Neural progenitor cell (in vitro differentiated cells): ENCODE data around the gene ATRN. TPM values are rescaled to one million over a fixed set of nuclear protein-coding genes. Genes with fewer than 3 reads are reported as not detected.
A peak's percentile ranks its signal among the peaks of the same experiment; 100 is the strongest.

Source experiments
- DNase-seq: peaks from one replicate; pipeline ENCODE4 v3.0.0-alpha.2; 2016; ENCODE audit warnings: low spot score
- H2AFZ ChIP-seq: fragments of 200-600 bp; sonication (generic); replicated peaks from 2 replicates; pipeline ENCODE4 v1.6.1; 2016; ENCODE audit warnings: antibody characterized with exemption
- H3F3A ChIP-seq: fragments of 200-600 bp; sonication (generic); 2 replicates; pipeline ENCODE4 v1.6.1; 2016; ENCODE audit warnings: antibody characterized with exemption, low read depth
- H3K27ac ChIP-seq: fragments of 200-600 bp; sonication (generic); 2 replicates; pipeline ENCODE4 v1.5.1; 2016; ENCODE audit warnings: mild to moderate bottlenecking
- H3K27me3 ChIP-seq: fragments of 200-600 bp; sonication (generic); 2 replicates; pipeline ENCODE4 v1.6.1; 2016; ENCODE audit warnings: mild to moderate bottlenecking, moderate library complexity
- H3K36me3 ChIP-seq: fragments of 200-600 bp; sonication (generic); 2 replicates; pipeline ENCODE4 v1.5.1; 2016
- H3K4me1 ChIP-seq: fragments of 200-600 bp; sonication (generic); 2 replicates; pipeline ENCODE4 v1.6.1; 2016; ENCODE audit warnings: mixed run types
- H3K4me2 ChIP-seq: fragments of 200-600 bp; sonication (generic); 2 replicates; pipeline ENCODE4 v1.6.1; 2016
- H3K4me3 ChIP-seq: fragments of 200-600 bp; sonication (generic); 2 replicates; pipeline ENCODE4 v1.5.1; 2016
- H3K79me2 ChIP-seq: fragments of 200-600 bp; sonication (generic); 2 replicates; pipeline ENCODE4 v1.6.1; 2016; ENCODE audit warnings: low read depth
- H3K9ac ChIP-seq: fragments of 200-600 bp; sonication (generic); 2 replicates; pipeline ENCODE4 v1.6.1; 2016
- H3K9me3 ChIP-seq: fragments of 200-600 bp; sonication (generic); 2 replicates; pipeline ENCODE4 v1.5.1; 2016; ENCODE audit warnings: low read depth
- H4K20me1 ChIP-seq: fragments of 200-600 bp; sonication (generic); 2 replicates; pipeline ENCODE4 v1.6.1; 2016; ENCODE audit warnings: low read depth
- H3K27ac Mint-ChIP-seq: 3 replicates; pipeline ENCODE4 v1.8.0; 2021; ENCODE audit warnings: mixed read lengths
- H3K27me3 Mint-ChIP-seq: 2 replicates; pipeline ENCODE4 v1.8.0; 2022; ENCODE audit warnings: low read depth, mild to moderate bottlenecking, inconsistent platforms, moderate library complexity, mixed read lengths; ENCODE audit not compliant: insufficient read depth
- H3K36me3 Mint-ChIP-seq: 3 replicates; pipeline ENCODE4 v1.8.0; 2021; ENCODE audit warnings: mixed read lengths
- H3K4me1 Mint-ChIP-seq: 3 replicates; pipeline ENCODE4 v1.8.0; 2021; ENCODE audit warnings: mixed read lengths
- H3K4me3 Mint-ChIP-seq: 3 replicates; pipeline ENCODE4 v1.8.0; 2021; ENCODE audit warnings: mild to moderate bottlenecking, moderate library complexity, mixed read lengths
- H3K9me3 Mint-ChIP-seq: 3 replicates; pipeline ENCODE4 v1.8.0; 2020; ENCODE audit warnings: mixed read lengths
- EZH2 ChIP-seq: fragments of 200-600 bp; sonication (generic); IDR thresholded peaks from 2 replicates; pipeline ENCODE4 v1.6.1; 2017; ENCODE audit warnings: antibody characterized with exemption, mild to moderate bottlenecking, moderate library complexity
- EZH2phosphoT487 ChIP-seq: fragments of 200-600 bp; sonication (generic); IDR thresholded peaks from 2 replicates; pipeline ENCODE4 v1.6.1; 2017; ENCODE audit warnings: antibody characterized with exemption
- total RNA-seq: library from RNA; depleted of rRNA; stranded (reverse); fragments of >200 nt; gene quantifications from 2 replicates; pipeline ENCODE4 v1.2.3, GENCODE V29; 2015; ENCODE audit warnings: low replicate concordance
- TF ChIP-seq, protein P1 (sequence below): fragments of 200-600 bp; sonication (generic); IDR thresholded peaks from 2 replicates; pipeline ENCODE4 v1.5.1; 2017; ENCODE audit warnings: antibody characterized with exemption, mild to moderate bottlenecking

Gene ATRN
- total RNA-seq, 1 donor from 2014 or later, result 36.8 TPM

DNA sequence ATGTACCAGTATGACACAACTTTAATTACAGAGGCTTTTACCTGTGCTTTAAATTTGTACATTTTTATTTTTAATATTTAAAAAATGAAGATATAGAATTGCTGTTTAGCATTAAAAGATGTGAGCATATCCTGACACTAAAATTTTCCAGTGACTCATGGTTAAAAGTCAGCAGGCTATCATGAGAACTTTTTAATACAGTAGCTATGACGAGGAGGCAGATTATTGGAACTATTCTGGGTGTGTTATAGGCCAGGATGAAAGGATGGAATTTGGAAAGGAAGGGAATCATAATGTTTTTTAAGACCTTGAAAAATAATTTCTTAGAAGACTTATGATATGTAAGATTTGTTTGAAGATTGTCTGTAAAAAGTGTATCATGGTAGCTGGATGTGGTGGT is 101.3 kb downstream of the ATRN start:
- Mint-ChIP-seq H3K36me3 (peaks cover 7% of the 10 kb centered on the region), H3K9me3 (no peaks in the 10 kb centered on the region), H3K4me3 (no peak overlapping the region), H3K27ac (no peak overlapping the region), H3K27me3 (peaks cover 4% of the 10 kb centered on the region), H3K4me1 (no peaks in the 10 kb centered on the region)
- Histone ChIP-seq H3K4me1 (no peaks in the 10 kb centered on the region), H3K9ac (no peak overlapping the region), H3K4me3 (no peak overlapping the region), H3K79me2 (no peaks in the 10 kb centered on the region), H3K4me2 (no peak overlapping the region), H3F3A (no peaks in the 10 kb centered on the region), H4K20me1 (no peaks in the 10 kb centered on the region), H3K27ac (no peak overlapping the region), H3K27me3 (no peaks in the 10 kb centered on the region), H3K9me3 (no peaks in the 10 kb centered on the region), H2AFZ (no peak overlapping the region), H3K36me3 (no peaks in the 10 kb centered on the region)
- DNase-seq, result no peak
- no peak for TF ChIP-seq EZH2

DNA sequence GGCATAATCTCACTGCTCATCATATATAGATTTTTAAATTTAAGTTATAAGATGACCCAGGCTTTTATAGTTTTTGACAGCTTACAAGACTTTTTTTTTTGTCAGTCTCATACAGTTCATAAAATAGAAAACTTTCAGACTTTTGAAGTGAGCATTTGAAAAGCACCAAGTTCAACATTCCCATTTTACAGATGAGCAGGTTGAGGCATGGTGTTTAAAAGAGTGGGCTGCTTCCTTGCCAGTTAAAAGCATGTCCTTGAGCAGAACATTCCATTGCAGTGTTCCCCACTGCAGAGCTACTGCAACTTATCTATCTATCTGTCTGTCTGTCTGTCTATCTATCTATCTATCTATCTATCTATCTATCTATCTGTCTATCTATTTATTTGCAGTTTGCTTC is 105.5 kb downstream of the ATRN start:
- TF ChIP-seq, protein P1, sequence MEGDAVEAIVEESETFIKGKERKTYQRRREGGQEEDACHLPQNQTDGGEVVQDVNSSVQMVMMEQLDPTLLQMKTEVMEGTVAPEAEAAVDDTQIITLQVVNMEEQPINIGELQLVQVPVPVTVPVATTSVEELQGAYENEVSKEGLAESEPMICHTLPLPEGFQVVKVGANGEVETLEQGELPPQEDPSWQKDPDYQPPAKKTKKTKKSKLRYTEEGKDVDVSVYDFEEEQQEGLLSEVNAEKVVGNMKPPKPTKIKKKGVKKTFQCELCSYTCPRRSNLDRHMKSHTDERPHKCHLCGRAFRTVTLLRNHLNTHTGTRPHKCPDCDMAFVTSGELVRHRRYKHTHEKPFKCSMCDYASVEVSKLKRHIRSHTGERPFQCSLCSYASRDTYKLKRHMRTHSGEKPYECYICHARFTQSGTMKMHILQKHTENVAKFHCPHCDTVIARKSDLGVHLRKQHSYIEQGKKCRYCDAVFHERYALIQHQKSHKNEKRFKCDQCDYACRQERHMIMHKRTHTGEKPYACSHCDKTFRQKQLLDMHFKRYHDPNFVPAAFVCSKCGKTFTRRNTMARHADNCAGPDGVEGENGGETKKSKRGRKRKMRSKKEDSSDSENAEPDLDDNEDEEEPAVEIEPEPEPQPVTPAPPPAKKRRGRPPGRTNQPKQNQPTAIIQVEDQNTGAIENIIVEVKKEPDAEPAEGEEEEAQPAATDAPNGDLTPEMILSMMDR, result no peak
- TF ChIP-seq EZH2 (no peak), EZH2phosphoT487 (no peak)
- Histone ChIP-seq H3K4me3 (no peak overlapping the region), H3K9ac (no peak overlapping the region), H3K79me2 (no peaks in the 10 kb centered on the region), H3K9me3 (no peaks in the 10 kb centered on the region), H3F3A (no peaks in the 10 kb centered on the region), H2AFZ (no peak overlapping the region), H3K27ac (no peak overlapping the region), H4K20me1 (no peaks in the 10 kb centered on the region), H3K36me3 (no peaks in the 10 kb centered on the region), H3K27me3 (no peaks in the 10 kb centered on the region), H3K4me2 (no peak overlapping the region), H3K4me1 (no peaks in the 10 kb centered on the region)
- H3K4me1 Mint-ChIP-seq, result no peaks in the 10 kb centered on the region
- H3K4me3 Mint-ChIP-seq, result no peak overlapping the region
- H3K36me3 Mint-ChIP-seq, result peaks cover 7% of the 10 kb centered on the region
- DNase-seq, result no peak
- no peaks in the 10 kb centered on the region for H3K27me3 Mint-ChIP-seq
- no peaks in the 10 kb centered on the region for H3K9me3 Mint-ChIP-seq
- H3K27ac Mint-ChIP-seq, result no peak overlapping the region

DNA sequence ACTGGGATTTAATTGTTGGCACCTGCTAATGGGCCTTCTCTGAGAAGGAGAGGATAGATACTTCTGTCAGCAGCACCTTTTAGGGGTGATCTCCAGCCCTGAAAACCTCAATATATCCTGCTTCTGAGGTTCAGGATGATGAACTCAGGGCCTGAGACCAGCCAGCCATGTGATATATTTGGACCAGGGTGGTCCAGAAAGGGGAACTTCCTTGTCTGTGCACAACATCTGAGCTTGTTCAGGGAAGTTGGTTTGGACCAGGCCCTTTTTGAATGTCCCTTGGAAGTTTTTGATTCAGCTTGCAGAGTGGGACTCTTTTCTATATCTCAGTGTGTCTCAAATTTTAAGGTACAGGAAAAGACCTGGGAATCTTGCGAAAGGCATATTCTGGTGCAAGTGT is 106.5 kb downstream of the ATRN start:
- Histone ChIP-seq H2AFZ (no peak overlapping the region), H3K4me1 (no peaks in the 10 kb centered on the region), H3K27me3 (no peaks in the 10 kb centered on the region), H3F3A (no peaks in the 10 kb centered on the region), H3K79me2 (no peaks in the 10 kb centered on the region), H3K4me3 (no peak overlapping the region), H3K9me3 (no peaks in the 10 kb centered on the region), H3K9ac (no peak overlapping the region), H3K27ac (no peak overlapping the region), H3K36me3 (no peaks in the 10 kb centered on the region), H4K20me1 (no peaks in the 10 kb centered on the region), H3K4me2 (no peak overlapping the region)
- TF ChIP-seq EZH2phosphoT487 (no peak), EZH2 (no peak)
- TF ChIP-seq, protein P1, result no peak
- H3K4me3 Mint-ChIP-seq, result no peak overlapping the region
- H3K4me1 Mint-ChIP-seq, result no peaks in the 10 kb centered on the region
- DNase-seq, result no peak
- H3K36me3 Mint-ChIP-seq, result peaks cover 9% of the 10 kb centered on the region
- H3K9me3 Mint-ChIP-seq, result no peaks in the 10 kb centered on the region
- no peaks in the 10 kb centered on the region for H3K27me3 Mint-ChIP-seq
- H3K27ac Mint-ChIP-seq, result no peak overlapping the region

DNA sequence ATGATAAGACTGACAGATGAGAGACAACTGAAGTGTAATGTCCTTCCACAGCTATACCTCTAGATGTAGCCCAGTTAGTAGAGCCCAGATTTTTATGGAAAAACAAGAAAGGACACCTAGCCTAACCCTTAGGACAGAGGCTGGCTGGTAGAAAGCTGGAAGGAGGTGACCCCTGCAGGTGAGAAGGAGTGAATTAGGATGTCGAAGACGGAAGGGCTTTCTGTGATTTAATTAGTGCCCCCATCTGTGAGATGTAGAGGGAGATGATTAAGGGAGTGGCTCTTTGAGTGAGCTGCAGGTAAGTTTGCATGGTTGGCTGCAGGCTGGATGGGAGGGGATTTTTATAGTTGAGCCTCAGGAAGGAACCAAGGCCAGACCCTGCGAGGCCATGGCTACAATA is 109.6 kb downstream of the ATRN start:
- Mint-ChIP-seq H3K9me3 (no peaks in the 10 kb centered on the region), H3K4me1 (no peaks in the 10 kb centered on the region), H3K27ac (no peak overlapping the region), H3K4me3 (no peak overlapping the region), H3K36me3 (peaks cover 18% of the 10 kb centered on the region), H3K27me3 (no peaks in the 10 kb centered on the region)
- Histone ChIP-seq H3K79me2 (no peaks in the 10 kb centered on the region), H3K27me3 (no peaks in the 10 kb centered on the region), H3K36me3 (no peaks in the 10 kb centered on the region), H3K4me1 (no peaks in the 10 kb centered on the region), H3F3A (no peaks in the 10 kb centered on the region), H3K4me2 (no peak overlapping the region), H2AFZ (no peak overlapping the region), H3K4me3 (no peak overlapping the region), H3K9ac (no peak overlapping the region), H4K20me1 (no peaks in the 10 kb centered on the region), H3K27ac (no peak overlapping the region), H3K9me3 (no peaks in the 10 kb centered on the region)
- TF ChIP-seq, protein P1, result peak; percentile 18
- TF ChIP-seq EZH2 (no peak), EZH2phosphoT487 (no peak)
- peak; percentile 2 for DNase-seq
